ENCODE data around the gene DAP. TPM values are rescaled to one million over a fixed set of nuclear protein-coding genes. Genes with fewer than 3 reads are reported as not detected.

Gene DAP
- total RNA-seq, 1 donor from 2014 or later, result 235 TPM

DNA sequence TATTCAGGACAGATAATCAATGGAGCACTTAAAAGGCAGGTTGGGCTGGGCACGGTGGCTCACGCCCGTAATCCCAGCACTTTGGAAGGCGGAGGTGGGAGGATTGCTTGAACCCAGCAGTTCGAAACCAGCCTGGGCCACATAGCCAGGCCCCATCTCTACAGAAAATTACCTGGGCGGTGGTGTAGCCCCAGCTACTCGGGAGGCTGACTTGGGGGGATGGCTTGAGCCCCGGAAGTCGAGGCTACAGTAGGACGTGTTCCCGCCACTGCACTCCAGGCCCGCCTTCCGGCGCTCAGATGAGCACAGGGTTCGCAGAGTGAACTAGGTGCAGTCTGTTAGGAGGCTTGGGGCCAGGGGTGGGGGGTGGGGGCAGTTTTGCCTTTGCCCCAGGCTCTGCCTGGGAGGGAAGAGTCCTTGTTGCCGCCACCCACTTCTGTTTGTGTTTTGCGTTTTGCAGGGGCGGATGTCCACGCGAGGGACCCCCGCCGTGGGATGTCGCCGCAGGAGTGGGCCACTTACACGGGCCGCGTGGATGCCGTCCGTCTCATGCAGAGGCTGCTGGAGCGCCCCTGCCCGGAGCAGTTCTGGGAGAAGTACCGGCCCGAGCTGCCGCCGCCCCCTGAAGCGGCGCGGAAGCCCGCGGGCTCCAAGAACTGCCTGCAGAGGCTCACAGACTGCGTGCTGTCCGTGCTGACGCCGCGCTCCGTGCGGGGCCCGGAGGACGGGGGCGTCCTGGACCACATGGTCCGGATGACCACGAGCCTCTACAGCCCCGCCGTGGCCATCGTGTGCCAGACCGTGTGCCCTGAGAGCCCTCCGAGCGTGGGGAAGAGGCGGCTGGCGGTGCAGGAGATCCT is 112.0 kb downstream of the DAP start:
- DNase-seq (ENCODE audit: low spot score), result no peak
- Mint-ChIP-seq H3K27me3 (ENCODE audit: low read depth) (no peaks in the 10 kb centered on the region), H3K9me3 (ENCODE audit: low read depth) (no peaks in the 10 kb centered on the region), H3K27ac (ENCODE audit: unreplicated experiment) (no peak overlapping the region), H3K4me1 (ENCODE audit: low read depth) (no peaks in the 10 kb centered on the region), H3K36me3 (ENCODE audit: low read depth) (no peaks in the 10 kb centered on the region), H3K4me3 (ENCODE audit: unreplicated experiment) (no peak overlapping the region)
- TF ChIP-seq, protein P1, sequence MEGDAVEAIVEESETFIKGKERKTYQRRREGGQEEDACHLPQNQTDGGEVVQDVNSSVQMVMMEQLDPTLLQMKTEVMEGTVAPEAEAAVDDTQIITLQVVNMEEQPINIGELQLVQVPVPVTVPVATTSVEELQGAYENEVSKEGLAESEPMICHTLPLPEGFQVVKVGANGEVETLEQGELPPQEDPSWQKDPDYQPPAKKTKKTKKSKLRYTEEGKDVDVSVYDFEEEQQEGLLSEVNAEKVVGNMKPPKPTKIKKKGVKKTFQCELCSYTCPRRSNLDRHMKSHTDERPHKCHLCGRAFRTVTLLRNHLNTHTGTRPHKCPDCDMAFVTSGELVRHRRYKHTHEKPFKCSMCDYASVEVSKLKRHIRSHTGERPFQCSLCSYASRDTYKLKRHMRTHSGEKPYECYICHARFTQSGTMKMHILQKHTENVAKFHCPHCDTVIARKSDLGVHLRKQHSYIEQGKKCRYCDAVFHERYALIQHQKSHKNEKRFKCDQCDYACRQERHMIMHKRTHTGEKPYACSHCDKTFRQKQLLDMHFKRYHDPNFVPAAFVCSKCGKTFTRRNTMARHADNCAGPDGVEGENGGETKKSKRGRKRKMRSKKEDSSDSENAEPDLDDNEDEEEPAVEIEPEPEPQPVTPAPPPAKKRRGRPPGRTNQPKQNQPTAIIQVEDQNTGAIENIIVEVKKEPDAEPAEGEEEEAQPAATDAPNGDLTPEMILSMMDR (IDR thresholded peaks at IDR 0.05), result no peak

DNA sequence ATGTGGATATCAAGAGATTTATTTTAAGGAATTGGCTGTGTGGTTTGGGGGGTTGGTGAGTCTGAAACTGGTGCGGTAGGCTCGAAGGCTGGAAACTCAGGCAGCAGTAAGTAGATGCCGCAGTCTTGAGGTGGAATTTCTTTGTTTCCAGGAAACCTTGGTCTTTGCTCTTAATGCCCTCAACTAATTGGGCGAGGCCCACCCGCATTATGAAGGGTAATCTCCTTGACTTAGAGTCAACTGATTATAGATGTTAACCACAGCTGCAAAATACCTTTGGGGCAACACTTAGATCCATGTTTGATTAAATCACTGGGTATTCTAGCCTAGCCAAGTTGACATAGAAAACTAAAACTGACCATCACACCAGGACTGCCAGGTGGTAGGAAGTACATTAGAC is 113.4 kb downstream of the DAP start:
- no peak for DNase-seq (ENCODE audit: low spot score)
- no peaks in the 10 kb centered on the region for H3K27me3 Mint-ChIP-seq (ENCODE audit: low read depth)
- no peak overlapping the region for H3K4me3 Mint-ChIP-seq (ENCODE audit: unreplicated experiment)
- TF ChIP-seq, protein P1 (IDR thresholded peaks at IDR 0.05), result no peak
- no peaks in the 10 kb centered on the region for H3K4me1 Mint-ChIP-seq (ENCODE audit: low read depth)
- H3K27ac Mint-ChIP-seq (ENCODE audit: unreplicated experiment), result no peak overlapping the region
- no peaks in the 10 kb centered on the region for H3K9me3 Mint-ChIP-seq (ENCODE audit: low read depth)
- no peaks in the 10 kb centered on the region for H3K36me3 Mint-ChIP-seq (ENCODE audit: low read depth)

DNA sequence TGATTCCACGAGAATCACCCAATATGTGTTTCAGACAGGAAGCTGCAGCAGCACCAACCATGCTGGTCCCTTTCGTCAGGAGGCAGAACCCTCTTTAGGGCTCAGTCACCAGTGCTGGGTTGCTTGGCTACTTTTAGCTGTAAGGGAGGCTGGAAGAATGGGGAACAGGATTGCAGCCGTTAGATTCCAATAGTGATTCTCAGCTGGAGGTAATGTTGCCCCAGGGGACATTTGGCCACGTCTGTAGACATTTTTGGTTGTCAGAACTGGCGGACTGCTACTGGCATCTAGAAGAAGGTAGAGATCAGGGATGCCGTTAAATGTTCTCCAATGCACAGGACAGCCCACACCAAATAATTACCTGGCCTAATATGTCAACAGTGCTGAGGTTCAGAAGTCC is 115.4 kb downstream of the DAP start:
- Mint-ChIP-seq H3K4me1 (ENCODE audit: low read depth) (no peaks in the 10 kb centered on the region), H3K9me3 (ENCODE audit: low read depth) (no peaks in the 10 kb centered on the region), H3K27ac (ENCODE audit: unreplicated experiment) (no peak overlapping the region), H3K4me3 (ENCODE audit: unreplicated experiment) (no peak overlapping the region), H3K36me3 (ENCODE audit: low read depth) (no peaks in the 10 kb centered on the region), H3K27me3 (ENCODE audit: low read depth) (no peaks in the 10 kb centered on the region)
- TF ChIP-seq, protein P1 (IDR thresholded peaks at IDR 0.05), result no peak
- no peak for DNase-seq (ENCODE audit: low spot score)

DNA sequence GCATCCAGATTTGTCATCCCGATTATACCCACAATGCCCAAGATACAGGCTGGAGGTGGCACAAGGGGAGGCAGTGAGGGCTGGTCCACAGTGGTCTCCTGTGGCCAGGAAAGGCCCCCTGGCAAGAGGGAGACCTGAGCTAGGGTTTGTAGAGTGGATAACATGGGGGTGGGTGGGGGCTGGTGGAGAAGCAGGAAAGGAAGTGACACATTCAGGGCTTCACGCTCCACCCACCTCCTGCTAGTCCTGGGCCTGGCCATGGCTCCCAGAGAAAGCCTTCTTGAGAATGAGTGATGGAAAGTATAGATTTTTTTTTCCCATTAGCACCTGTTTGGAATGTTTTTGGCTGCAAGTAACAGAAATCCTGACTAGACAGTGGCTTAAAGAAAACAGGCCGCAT is 115.9 kb downstream of the DAP start:
- Mint-ChIP-seq H3K36me3 (ENCODE audit: low read depth) (peaks cover 1% of the 10 kb centered on the region), H3K27ac (ENCODE audit: unreplicated experiment) (no peak overlapping the region), H3K9me3 (ENCODE audit: low read depth) (no peaks in the 10 kb centered on the region), H3K4me1 (ENCODE audit: low read depth) (no peaks in the 10 kb centered on the region), H3K4me3 (ENCODE audit: unreplicated experiment) (no peak overlapping the region), H3K27me3 (ENCODE audit: low read depth) (no peaks in the 10 kb centered on the region)
- no peak for DNase-seq (ENCODE audit: low spot score)
- TF ChIP-seq, protein P1 (IDR thresholded peaks at IDR 0.05), result no peak

DNA sequence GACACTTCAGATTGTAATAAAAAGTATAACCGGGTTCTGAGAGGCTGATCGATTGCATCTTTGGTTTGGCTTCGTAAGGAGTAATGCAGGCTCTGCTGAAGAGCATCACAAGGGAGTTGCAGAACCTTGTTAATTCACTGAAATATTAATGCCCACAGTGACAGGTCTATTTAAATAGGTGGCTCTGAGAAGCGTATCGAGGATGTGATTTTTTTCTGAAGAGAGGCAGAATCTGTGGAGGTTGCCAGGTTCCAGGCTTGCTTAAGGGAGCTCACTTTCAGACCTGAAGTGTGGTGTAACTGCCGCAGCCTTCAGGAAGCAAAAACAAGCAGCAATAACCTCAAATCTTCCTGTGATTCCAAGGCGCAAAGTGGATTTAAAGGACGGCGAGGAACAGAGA is 116.8 kb downstream of the DAP start:
- H3K27ac Mint-ChIP-seq (ENCODE audit: unreplicated experiment), result no peak overlapping the region
- H3K4me3 Mint-ChIP-seq (ENCODE audit: unreplicated experiment), result no peak overlapping the region
- H3K36me3 Mint-ChIP-seq (ENCODE audit: low read depth), result peaks cover 1% of the 10 kb centered on the region
- H3K9me3 Mint-ChIP-seq (ENCODE audit: low read depth), result no peaks in the 10 kb centered on the region
- TF ChIP-seq, protein P1 (IDR thresholded peaks at IDR 0.05), result no peak
- H3K4me1 Mint-ChIP-seq (ENCODE audit: low read depth), result no peaks in the 10 kb centered on the region
- no peak for DNase-seq (ENCODE audit: low spot score)
- no peaks in the 10 kb centered on the region for H3K27me3 Mint-ChIP-seq (ENCODE audit: low read depth)
